HG02981 (cell line): Measurements from ENCODE around the gene HOXB2.

ENCODE experiments used
- ATAC-seq: cut with Tn5 transposase; IDR thresholded peaks from one replicate; pipeline ENCODE4 v1.9.1; 2021; ENCODE audit warnings: mild to moderate bottlenecking, moderate library complexity; ENCODE audit not compliant: unreplicated experiment

HOXB2 gene

DNA sequence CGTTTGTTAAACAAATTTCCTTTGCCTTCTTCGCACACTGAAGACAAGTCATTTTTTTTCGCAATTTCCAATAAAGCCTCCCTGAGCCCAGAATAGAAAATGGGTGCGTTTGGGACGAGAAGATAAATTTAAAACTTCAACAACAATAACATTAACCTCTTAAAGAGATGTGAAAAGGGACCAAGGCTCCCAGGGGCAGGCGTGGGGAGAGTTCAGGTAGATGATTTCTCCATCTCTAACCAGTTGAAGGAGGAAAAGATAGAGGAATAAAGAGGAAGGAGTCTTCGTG lies 34.5 kb upstream of the HOXB2 start:
- ATAC-seq = no peak

DNA sequence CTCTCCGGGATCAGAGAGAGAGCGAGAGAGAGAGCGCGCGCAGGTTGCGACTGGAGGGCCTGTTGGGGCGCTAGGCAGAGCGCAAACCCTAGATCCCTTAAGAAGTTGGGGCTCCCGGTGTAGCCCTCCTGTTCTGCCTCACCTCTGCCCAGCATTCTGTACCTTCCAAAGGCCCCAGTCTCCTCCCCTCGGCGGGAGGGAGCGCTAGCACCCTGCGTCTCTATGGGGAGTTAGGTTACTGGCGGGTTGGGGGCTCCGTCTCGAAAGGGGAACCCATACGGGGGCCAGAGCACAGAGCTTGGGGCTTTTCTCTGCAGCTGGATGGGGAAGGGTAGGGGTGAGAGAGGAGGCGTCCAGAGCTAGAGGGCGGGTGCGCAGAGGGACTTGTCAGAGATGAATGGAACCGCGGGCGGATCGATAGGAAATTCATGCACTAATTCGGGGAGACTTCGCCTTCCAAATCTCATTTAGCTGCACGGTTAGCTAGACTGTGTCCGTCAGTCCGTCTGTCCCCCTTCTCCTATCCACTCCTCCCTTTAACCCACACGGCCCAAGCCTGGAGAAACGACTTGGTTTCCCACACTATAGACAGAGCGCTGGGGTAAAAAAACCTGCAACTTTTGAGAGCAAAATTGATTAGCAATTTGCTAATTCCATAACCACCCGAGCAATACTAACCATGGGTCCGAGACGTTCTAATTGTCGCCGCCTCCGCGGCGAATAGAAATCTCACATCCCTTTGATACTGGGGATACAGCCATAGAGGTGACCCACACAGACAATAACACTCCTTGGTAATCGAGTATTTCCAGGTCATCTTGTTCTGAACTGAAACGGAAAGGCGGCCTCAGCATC lies 33.9 kb upstream of the HOXB2 start:
- ATAC-seq = no peak

DNA sequence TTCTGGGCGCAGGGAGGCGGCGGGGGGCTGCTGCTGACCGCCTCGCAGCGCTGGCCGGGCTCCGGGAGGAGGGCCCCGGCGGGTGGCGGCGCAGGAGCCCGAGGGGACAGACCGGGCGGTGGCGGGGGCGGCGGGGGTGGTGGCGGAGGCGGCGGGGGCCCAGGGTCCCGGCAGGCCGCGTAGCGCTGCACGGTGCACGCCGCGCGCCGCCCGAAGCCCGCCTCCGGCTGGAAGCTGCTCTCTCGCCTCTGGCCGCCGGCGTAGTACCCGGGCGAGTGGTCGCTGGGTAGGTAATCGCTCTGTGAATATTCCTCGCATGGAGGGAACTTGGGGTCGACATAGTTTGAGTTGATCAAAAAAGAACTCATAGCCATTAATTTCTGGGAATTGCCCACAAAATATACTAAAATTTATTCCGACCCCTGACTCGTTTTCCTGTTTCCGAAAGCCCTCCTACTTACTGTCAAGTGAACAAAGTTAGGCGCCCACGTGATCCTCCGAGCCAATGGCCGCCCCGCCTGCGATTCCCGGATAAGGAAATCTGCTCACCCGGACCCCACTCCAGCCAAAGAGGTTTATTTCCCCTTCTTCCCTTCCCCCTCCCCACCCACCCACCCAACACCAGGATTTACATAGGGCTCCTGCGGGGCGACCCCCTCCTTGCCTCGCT lies 33.2 kb upstream of the HOXB2 start, which contains the start of gene HOXB4:
Gene HOXB4 (minus strand): TSS at position 405 of the 670 bp plus-strand sequence. CDS start 31 bp downstream, at position 374.
- ATAC-seq = no peak

DNA sequence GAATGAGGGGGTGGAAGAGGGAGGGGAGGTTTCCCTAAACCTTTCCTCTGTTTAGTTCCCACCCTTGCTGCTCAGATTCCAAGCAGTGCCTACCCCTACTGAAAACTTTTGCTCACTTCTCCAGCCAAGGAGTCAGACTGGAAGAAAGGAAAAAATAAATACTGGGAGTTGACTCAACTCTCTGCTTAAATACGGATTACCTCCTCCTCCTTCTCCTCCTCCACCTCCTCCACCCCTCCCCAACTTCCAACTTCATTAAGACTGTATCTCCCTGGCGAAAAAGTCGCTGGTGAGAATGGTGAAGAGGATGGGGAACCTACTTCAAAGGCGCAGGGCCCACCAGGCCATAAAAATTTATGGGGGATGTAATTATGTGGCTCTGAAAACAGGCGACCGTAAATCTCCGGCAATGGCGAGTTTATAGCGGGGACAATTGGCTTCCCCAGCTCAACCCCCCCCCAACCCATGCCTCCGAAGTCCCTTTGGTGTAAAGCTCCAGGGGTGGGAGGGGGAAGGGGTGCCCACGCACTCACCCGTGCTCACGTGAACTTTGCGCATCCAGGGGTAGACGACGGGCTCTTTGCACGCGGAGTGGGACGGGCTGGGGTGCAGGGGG lies 32.5 kb upstream of the HOXB2 start:
- no peak for ATAC-seq

DNA sequence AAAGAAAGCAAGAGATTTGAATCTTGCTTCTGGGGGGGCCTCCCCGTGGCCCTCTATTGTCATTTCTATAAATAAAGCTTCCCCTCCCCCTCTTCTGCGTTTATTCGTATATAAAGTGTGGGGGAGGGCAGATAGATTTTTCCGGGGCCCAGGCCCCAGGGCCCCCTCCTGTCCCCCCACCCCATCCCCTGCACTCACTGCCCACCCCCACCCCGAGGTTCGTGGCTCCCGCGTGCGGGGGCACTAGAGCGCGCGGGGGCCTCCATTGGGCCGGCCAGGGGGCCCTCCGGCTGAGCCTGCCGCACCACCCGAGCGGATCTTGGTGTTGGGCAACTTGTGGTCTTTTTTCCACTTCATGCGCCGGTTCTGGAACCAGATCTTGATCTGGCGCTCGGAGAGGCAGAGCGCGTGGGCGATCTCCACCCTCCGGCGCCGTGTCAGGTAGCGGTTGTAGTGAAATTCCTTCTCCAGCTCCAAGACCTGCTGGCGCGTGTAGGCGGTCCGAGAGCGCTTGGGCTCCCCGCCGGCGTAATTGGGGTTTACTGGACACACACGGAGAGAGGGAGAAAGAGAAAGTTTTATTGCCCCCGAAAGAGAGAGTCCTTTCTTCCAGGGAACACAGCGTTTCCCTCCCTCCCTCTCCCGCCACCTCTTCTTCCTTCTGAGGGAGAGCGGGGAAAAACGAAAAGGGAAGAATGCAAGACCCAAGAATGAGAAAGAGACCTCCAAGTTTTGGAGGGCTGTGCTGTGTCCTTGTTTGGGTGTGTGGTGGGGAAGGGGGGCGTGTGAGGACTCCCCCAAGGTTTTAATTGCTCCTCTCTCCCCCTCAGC lies 31.8 kb upstream of the HOXB2 start:
- ATAC-seq = no peak

DNA sequence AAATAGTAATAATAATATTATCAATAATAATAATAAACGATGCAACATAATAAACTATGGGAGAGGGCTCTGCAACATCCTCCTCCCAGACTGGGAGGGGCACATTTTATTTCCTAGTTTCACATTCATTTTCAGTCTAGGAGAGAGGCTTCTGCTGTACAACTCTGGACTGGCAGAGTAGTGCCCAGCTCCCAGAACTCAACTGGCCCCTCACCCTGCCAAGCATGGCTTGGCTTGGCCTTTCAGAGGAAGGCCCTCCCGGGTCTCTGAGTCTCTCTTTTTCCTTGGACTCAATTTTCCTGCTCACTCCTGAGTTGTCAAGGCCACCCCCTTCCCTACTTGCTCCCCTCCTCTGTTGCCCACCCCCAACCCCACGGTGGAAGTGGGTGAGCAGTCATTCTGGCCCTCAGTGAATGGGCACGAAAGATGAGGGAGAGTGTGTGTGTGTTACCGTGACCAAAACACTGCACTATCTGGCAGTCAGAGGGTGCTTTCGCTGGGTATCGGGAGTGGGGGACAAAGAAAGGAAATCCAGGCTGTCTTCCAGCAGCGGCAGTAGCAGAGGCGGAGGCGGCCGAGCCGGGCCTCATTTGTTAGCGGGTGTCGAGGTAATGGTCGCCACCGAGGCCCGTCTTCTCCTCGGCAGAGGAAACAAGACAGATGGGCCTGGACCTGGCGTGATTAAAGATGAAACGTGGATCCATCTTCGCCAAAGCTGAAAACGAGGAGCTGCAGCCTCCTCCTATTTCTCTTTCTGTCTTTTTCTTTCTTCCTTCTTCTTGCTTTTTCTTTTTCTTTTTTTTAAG lies 31.0 kb upstream of the HOXB2 start:
- no peak for ATAC-seq

DNA sequence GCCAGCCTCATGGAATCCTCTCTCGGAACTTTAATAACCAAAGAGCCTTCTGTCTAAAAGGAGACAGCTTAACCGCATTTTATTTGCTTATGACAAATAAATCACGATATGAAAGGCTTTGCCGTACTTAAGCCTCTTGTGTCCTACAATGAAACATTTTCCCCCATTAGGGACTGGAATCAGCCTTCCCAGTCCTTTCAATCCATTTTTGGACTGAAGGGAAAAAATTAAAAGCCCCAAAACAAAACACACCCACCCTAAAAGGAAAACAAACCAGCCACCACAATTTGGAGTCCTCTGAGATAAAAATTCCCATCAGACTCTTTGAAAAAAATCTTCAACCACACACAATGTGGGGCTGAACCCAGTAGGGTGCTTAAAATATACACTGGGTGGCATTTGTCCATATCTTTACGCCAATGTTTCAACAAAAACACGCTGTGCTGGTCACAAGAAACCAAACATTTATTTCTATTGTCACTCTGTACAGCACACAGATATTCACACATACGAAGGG lies 30.2 kb upstream of the HOXB2 start:
- no peak for ATAC-seq

DNA sequence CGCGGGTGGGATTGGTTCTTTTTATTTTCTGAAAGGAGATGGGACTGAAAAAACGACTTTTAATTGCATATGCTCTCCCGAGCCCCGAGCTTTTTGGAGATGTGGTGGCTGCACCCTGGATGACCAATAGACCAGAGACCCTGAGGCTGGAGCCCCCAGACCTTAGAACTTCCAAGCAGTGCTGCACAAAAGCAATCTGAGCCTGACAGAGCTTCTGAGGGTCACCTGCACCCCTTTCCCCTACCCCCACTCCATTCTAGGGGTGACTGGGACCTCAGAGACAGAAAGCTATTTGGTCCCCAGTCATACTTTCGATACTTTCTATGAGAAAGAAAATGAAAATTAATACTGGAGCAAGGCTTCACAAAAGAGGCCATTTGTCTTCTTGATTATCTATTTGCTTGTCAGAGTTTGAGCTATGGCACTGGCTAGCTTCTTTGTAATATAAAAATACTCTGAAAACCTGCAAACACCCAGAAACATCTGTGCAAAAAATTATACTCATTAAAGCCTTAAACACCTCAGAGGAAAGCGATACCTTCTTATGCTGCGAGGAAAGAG lies 29.7 kb upstream of the HOXB2 start:
- ATAC-seq = no peak

DNA sequence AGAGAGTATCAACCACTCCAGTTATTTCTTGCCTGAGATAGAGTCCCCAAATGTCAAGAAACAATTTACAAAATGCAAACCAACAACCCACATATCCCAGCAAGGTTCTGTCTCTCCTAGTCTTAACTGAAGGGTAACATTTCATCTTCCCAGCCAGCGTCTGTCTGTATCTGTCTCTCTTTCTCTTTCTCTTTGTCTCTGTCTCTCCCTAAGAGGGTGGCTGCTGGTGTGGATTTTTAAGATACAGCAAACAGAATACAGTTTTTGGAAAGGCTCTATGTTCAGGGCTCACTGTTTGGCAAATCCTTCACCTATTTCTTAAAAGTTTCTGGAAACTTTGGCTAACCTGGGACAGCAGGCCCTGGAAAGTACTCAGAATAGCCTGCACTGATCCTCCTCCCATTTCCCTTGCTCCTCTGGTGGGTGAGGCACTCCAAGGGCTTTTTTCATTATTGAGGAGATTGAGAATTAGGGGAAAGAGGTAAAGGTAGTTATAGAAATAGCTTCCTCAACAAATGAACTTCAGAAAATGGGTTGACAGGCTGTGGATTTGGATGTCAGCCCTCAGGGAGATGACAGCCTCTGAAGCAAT lies 27.0 kb upstream of the HOXB2 start:
- no peak for ATAC-seq

DNA sequence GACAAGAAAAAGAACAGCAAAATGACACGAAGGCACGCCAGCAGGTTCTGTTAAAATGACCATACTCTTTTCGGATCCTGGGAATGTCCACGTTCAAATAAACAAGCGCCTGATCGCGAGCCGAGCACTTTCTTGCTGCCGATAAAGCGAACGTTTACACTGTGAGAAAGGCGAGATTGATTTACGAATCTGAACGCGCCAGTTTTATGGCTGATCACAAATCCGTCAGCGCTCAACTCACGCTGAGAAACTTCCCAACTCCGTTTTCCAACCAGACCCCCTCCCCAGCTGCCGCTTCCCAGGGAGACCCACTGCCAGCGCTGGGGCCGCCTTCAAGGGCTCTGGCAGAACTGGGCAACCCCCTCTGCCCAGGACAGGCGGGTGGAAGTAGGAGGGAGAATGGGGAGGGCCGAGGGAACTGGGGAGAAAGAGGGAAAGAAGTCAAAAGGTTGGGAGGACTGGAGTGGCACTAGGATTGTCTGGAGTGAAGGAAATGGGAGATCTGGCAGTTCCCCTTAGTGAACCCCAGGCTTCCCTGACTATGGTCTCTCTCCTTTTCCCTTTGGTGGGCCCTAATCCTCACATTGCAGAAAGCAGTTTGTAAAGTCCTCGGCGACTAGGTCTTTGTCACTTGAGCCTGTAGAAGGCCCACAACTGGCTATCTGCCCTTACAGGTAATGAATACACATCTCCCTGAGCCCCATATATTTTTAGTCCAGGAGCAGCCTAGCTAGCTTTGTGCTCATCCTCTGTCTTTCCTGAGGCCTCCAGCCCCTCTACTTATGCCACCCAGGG lies 26.3 kb upstream of the HOXB2 start:
- ATAC-seq = no peak

DNA sequence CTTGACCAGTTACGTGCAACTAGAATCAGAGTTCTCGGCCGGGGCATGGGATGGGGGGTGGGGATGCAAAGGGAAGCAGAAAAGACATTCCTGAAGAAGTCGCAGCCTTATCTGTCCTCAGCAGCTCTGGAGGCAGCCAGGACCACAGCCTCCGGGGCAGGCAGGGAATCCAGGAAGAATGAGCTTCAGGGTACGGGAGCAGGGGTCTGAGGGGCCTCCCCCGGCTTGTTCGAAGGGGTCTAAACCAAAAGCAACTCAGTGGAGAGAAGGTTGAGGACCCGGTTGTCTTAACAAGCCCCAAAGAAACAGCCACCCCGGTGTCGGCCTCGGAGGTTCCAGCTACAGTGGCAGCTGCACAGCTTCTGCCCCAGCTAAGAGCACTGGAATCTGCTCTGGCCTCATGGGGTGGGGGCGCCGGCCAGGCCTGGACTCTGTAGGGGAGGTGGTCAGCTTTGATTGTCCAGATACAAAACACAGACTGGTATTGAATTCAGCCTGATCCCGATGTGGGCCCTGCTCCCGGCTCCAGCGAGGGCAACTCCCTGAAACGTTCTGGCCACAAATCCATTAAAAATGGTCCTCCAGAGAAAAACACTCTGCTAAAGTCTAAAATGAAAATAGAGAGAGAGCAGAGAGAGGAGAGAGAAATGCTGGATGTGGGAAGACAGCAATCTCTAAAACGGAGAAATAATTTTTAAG lies 25.6 kb upstream of the HOXB2 start:
- ATAC-seq = no peak

DNA sequence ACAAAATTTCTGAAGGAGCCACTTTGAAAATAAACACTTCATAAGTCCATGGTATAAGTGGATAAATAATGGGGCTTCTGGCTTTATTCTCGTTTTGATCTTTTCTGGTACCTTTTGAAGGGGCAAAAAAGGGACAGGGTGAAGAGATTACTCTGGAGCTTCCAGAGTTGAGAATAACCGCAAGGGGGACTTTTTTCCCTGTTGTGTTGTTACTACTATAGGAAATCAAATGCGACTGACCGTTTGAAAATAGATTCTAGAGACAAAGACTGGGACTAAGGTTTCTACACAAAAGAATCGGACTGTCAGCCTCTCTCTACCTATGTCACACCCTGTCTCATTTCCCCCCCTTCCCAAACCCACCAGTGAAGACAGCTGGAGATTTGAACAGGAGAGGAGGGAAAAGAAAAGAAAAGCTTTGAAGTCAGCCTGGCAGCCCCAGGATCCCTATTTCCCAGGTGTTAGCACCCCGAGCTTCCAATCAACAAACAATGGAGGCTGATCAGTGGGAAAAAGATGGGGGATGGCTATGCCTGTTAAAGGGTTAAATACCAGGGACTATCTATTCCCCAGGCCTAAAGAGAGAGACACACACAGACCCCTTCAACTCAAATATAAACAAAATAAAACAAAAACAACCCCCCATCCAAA lies 24.9 kb upstream of the HOXB2 start:
- ATAC-seq = no peak

DNA sequence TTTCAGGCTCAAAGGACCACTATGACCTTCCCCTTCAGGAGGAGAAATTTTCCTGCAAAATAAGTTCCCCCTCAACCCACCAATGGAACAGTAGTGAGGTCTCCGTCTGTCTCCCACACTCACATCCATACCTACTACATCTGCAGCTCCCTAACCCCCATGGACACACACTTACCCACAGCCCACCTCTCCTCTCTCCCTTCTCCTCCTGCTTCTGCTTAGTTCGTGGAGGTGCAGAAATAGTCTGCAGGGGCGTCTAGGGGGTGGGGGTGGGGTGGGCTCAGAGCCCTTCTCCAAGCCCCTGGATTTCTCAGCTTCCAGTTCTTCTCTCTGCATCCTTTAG lies 24.3 kb upstream of the HOXB2 start:
- ATAC-seq = no peak

DNA sequence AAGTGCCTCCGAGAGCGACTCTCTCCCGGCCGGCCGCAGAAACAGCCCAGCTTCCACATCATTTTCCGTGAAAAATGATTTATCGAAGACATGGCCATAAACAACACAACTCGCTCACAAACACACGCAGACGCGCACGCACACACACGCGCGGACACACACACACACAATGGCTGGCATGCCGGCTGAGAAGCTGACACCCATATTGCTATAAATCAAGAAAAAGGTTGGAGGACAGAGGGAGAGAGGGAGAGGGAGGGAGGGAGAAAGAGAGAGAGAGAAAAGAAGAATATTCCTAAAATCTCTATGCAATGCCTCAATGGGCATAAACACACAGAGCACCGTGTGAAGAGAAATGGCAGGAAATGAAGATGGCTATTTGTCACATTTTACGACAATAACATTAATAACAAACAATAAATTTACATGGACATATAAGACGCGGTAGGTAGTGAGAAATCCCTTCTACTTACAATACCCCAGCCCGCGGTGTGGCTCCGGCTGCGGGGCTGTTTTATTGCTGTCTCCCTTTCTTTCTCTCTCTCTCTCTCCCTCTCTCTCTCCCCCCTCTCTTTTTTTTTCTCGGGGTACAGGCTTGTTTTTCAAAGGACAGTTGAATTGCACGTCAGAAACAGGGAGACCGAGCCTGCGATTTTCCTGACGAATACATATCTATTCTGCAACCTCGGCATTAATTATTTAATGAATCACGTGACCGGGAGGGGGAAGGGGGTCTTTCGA lies 23.8 kb upstream of the HOXB2 start:
- no peak for ATAC-seq

DNA sequence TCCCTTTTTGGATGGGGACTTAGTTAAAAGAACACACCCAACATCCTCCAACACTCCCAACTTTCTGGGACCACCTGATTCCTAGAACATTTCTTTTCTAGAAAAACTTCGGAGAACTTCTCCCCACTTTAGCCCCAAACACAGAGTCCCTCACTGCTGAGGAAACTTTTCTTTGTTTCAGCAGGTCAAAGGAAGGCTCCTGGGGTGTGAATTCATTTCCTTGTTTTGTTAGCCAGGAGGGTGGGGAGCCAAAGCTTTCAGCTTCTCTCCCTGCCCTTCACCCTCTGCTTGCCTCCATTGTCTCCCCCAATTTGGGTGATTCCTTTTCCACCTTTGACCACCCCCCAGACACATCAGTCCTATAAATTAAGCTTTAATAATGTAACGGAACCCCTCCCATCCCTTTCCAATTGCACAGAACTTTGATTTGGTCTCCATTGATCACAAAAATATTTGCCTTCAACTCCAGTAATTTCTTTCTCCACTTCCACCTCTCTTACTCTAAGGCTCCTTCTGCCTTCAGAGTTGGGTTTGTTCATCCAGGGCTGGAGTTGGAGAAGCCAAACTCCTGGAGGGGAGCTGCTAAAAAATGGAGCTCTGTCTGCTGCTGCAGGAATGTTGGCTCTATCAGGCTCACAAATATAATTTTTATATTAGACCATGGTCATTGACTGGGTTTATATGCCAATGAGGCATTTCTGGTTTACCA lies 22.9 kb upstream of the HOXB2 start:
- no peak for ATAC-seq

DNA sequence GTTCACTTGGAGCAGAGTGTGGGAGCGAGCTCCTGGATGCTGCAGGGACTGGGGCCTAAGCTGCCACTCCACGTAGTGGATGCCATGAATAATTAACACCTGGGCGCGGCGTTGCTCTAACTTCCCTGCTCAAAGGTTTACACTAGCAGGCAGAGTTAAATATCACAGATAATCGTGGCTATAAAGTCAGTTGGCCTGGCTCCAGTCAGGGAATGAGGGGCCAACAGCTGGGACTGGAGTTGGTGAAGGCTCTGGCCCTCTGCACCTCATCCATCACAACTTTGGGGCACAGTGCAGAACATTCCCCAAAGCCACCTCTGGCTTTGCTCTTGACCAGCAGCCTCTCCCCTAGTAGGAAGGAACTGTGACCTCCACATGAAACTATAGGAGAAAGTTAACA lies 22.3 kb upstream of the HOXB2 start:
- no peak for ATAC-seq
